SJCRH30 (cell line): Measurements from ENCODE around the gene KLHL7. TPM values are rescaled to one million over a fixed set of nuclear protein-coding genes. Genes with fewer than 3 reads are reported as not detected.
A peak's percentile ranks its signal among the peaks of the same experiment; 100 is the strongest.

Source experiments
- DNase-seq, 2 experiments: peaks; one replicate each; pipeline ENCODE4 v3.0.0-alpha.2; 2015 to 2020
- H3K27ac ChIP-seq: fragments of 250-450 bp; sonication (Bioruptor Pico); 2 replicates; pipeline ENCODE4 v1.5.1; 2020; ENCODE audit warnings: mild to moderate bottlenecking, moderate library complexity
- H3K27me3 ChIP-seq: fragments of 250-450 bp; sonication (Bioruptor Pico); 2 replicates; pipeline ENCODE4 v1.5.1; 2020; ENCODE audit warnings: mild to moderate bottlenecking, moderate library complexity
- H3K36me3 ChIP-seq: fragments of 250-450 bp; sonication (Bioruptor Pico); 2 replicates; pipeline ENCODE4 v1.5.1; 2020; ENCODE audit warnings: mild to moderate bottlenecking, moderate library complexity
- H3K4me1 ChIP-seq: fragments of 250-450 bp; sonication (Bioruptor Pico); 2 replicates; pipeline ENCODE4 v1.5.1; 2020; ENCODE audit warnings: mild to moderate bottlenecking, moderate library complexity
- H3K4me3 ChIP-seq: fragments of 250-450 bp; sonication (Bioruptor Pico); 2 replicates; pipeline ENCODE4 v1.5.1; 2020; ENCODE audit warnings: mild to moderate bottlenecking, moderate library complexity
- H3K9me3 ChIP-seq: fragments of 250-450 bp; sonication (Bioruptor Pico); replicated peaks from 2 replicates; pipeline ENCODE4 v1.5.1; 2020; ENCODE audit warnings: mild to moderate bottlenecking, moderate library complexity
- total RNA-seq: library from RNA; depleted of rRNA; stranded (reverse); fragments of >200 nt; shearing (Covaris generic); gene quantifications from 2 replicates; pipeline ENCODE4 v1.2.3, GENCODE V29; 2014; rRNA removed

The KLHL7 gene
- total RNA-seq: 34.8 and 38.6 TPM in 2 replicates

GRCh38 chr7:23105644-23106056, at the start of gene KLHL7:
TSS of gene KLHL7 (plus strand) at chr7:23105785. CDS start at chr7:23106027, 242 bp downstream.
- Histone ChIP-seq H3K36me3 (no peaks in the 10 kb centered on the region), H3K27ac (peak within 1 kb of the TSS; percentile 57), H3K9me3 (no peaks in the 10 kb centered on the region), H3K4me1 (no peaks in the 10 kb centered on the region; the same call in 1 of the 2 replicates), H3K27me3 (no peaks in the 10 kb centered on the region), H3K4me3 (peak within 1 kb of the TSS; percentile 79)
- DNase-seq: peak; percentile 97

- H3K9me3 ChIP-seq: no peaks in the 10 kb centered on the region
- no peaks in the 10 kb centered on the region for H3K4me1 ChIP-seq
- no peak for DNase-seq
- H3K27me3 ChIP-seq: peaks cover 5% of the 10 kb centered on the region; the same call in 1 of the 2 replicates
- no peak overlapping the region for H3K27ac ChIP-seq
- no peak overlapping the region for H3K4me3 ChIP-seq
- H3K36me3 ChIP-seq: no peaks in the 10 kb centered on the region
These were observed 47.0 kb upstream of the KLHL7 start for GRCh38 chr7:23058408-23059096.

GRCh38 chr7:23061327-23061726, 44.3 kb upstream of the KLHL7 start:
- Histone ChIP-seq H3K9me3 (no peaks in the 10 kb centered on the region), H3K27me3 (0 out of 2 replicates have a peak, but pooled peaks cover 5% of the 10 kb centered on the region), H3K36me3 (no peaks in the 10 kb centered on the region), H3K4me3 (no peak overlapping the region), H3K27ac (no peak overlapping the region), H3K4me1 (no peaks in the 10 kb centered on the region)
- DNase-seq: no peak

- no peaks in the 10 kb centered on the region for H3K4me1 ChIP-seq
- H3K36me3 ChIP-seq: no peaks in the 10 kb centered on the region
- H3K9me3 ChIP-seq: no peaks in the 10 kb centered on the region
- H3K27ac ChIP-seq: no peak overlapping the region
- no peak for DNase-seq
- H3K27me3 ChIP-seq: 0 out of 2 replicates have a peak, but pooled peaks cover 5% of the 10 kb centered on the region
- H3K4me3 ChIP-seq: no peak overlapping the region
These were observed 43.1 kb upstream of the KLHL7 start for GRCh38 chr7:23062452-23062851.

- H3K36me3 ChIP-seq: no peaks in the 10 kb centered on the region
- no peak for DNase-seq
- no peak overlapping the region for H3K4me3 ChIP-seq
- H3K4me1 ChIP-seq: no peaks in the 10 kb centered on the region
- H3K9me3 ChIP-seq: no peaks in the 10 kb centered on the region
- H3K27ac ChIP-seq: no peak overlapping the region
- H3K27me3 ChIP-seq: no peaks in the 10 kb centered on the region
These were observed 39.6 kb upstream of the KLHL7 start for GRCh38 chr7:23065974-23066373.

GRCh38 chr7:23067271-23067670, 38.3 kb upstream of the KLHL7 start:
- H3K4me3 ChIP-seq: no peak overlapping the region
- no peaks in the 10 kb centered on the region for H3K27me3 ChIP-seq
- no peak overlapping the region for H3K27ac ChIP-seq
- no peak for DNase-seq
- H3K36me3 ChIP-seq: no peaks in the 10 kb centered on the region
- H3K9me3 ChIP-seq: no peaks in the 10 kb centered on the region
- H3K4me1 ChIP-seq: no peaks in the 10 kb centered on the region

- Histone ChIP-seq H3K4me3 (no peak overlapping the region), H3K9me3 (no peaks in the 10 kb centered on the region), H3K4me1 (peaks cover 5% of the 10 kb centered on the region; the same call in 1 of the 2 replicates), H3K27ac (no peak overlapping the region), H3K27me3 (no peaks in the 10 kb centered on the region), H3K36me3 (no peaks in the 10 kb centered on the region)
- DNase-seq: peak in 1 of 2 experiments; percentile 28
These were observed 33.5 kb upstream of the KLHL7 start for GRCh38 chr7:23072048-23072447.

- H3K4me1 ChIP-seq: peaks cover 8% of the 10 kb centered on the region; the same call in 1 of the 2 replicates
- no peaks in the 10 kb centered on the region for H3K9me3 ChIP-seq
- H3K27me3 ChIP-seq: no peaks in the 10 kb centered on the region
- no peaks in the 10 kb centered on the region for H3K36me3 ChIP-seq
- peak in 1 of 2 experiments; percentile 17 for DNase-seq
- no peak overlapping the region for H3K27ac ChIP-seq
- H3K4me3 ChIP-seq: no peak overlapping the region
These were observed 32.7 kb upstream of the KLHL7 start for GRCh38 chr7:23072922-23073321.

GRCh38 chr7:23074443-23075261, 30.9 kb upstream of the KLHL7 start:
- DNase-seq: no peak
- no peak overlapping the region for H3K27ac ChIP-seq
- H3K4me1 ChIP-seq: peaks cover 8% of the 10 kb centered on the region; the same call in 1 of the 2 replicates
- no peaks in the 10 kb centered on the region for H3K9me3 ChIP-seq
- H3K4me3 ChIP-seq: no peak overlapping the region
- H3K27me3 ChIP-seq: no peaks in the 10 kb centered on the region
- H3K36me3 ChIP-seq: no peaks in the 10 kb centered on the region

GRCh38 chr7:23075571-23075970, 30.0 kb upstream of the KLHL7 start:
- Histone ChIP-seq H3K27me3 (no peaks in the 10 kb centered on the region), H3K4me3 (no peak overlapping the region), H3K36me3 (no peaks in the 10 kb centered on the region), H3K9me3 (no peaks in the 10 kb centered on the region), H3K27ac (no peak overlapping the region), H3K4me1 (peaks cover 8% of the 10 kb centered on the region; the same call in 1 of the 2 replicates)
- no peak for DNase-seq

GRCh38 chr7:23076772-23077171, 28.8 kb upstream of the KLHL7 start:
- peak in 1 of 2 experiments; percentile 14 for DNase-seq
- peaks cover 8% of the 10 kb centered on the region; the same call in 1 of the 2 replicates for H3K4me1 ChIP-seq
- no peak overlapping the region for H3K27ac ChIP-seq
- H3K36me3 ChIP-seq: no peaks in the 10 kb centered on the region
- no peaks in the 10 kb centered on the region for H3K27me3 ChIP-seq
- no peaks in the 10 kb centered on the region for H3K9me3 ChIP-seq
- H3K4me3 ChIP-seq: no peak overlapping the region

- H3K4me1 ChIP-seq: peaks cover 2% of the 10 kb centered on the region; the same call in 1 of the 2 replicates
- no peak for DNase-seq
- no peak overlapping the region for H3K27ac ChIP-seq
- H3K4me3 ChIP-seq: no peak overlapping the region
- H3K27me3 ChIP-seq: peaks cover 3% of the 10 kb centered on the region; the same call in 1 of the 2 replicates
- peaks cover 9% of the 10 kb centered on the region for H3K9me3 ChIP-seq
- H3K36me3 ChIP-seq: no peaks in the 10 kb centered on the region
These were observed 12.5 kb upstream of the KLHL7 start for GRCh38 chr7:23093111-23093510.

- peaks cover 3% of the 10 kb centered on the region; the same call in 1 of the 2 replicates for H3K27me3 ChIP-seq
- no peak overlapping the region for H3K27ac ChIP-seq
- no peaks in the 10 kb centered on the region for H3K36me3 ChIP-seq
- H3K4me3 ChIP-seq: no peak overlapping the region
- no peak for DNase-seq
- H3K4me1 ChIP-seq: peaks cover 2% of the 10 kb centered on the region; the same call in 1 of the 2 replicates
- H3K9me3 ChIP-seq: peaks cover 9% of the 10 kb centered on the region
These were observed 12.0 kb upstream of the KLHL7 start for GRCh38 chr7:23093546-23093945.

GRCh38 chr7:23096518-23097290, 8.9 kb upstream of the KLHL7 start:
- H3K4me3 ChIP-seq: no peak overlapping the region
- H3K4me1 ChIP-seq: peaks cover 2% of the 10 kb centered on the region; the same call in 1 of the 2 replicates
- H3K27me3 ChIP-seq: no peaks in the 10 kb centered on the region
- no peak overlapping the region for H3K27ac ChIP-seq
- H3K9me3 ChIP-seq: peaks cover 9% of the 10 kb centered on the region
- DNase-seq: no peak
- no peaks in the 10 kb centered on the region for H3K36me3 ChIP-seq
